ENCODE results near the gene PAM.

Gene PAM

GRCh38 chr5:102737805-102738469, 17.2 kb upstream of the PAM start:
- in situ Hi-C loops (cut with HindIII; ENCODE audit: low sequenced_read_pairs) = no loop called here

GRCh38 chr5:102740515-102740914, 14.6 kb upstream of the PAM start:
- in situ Hi-C loops (cut with HindIII; ENCODE audit: low sequenced_read_pairs) = no loop called here
- no peak for TF ChIP-seq CTCF (IDR thresholded peaks at IDR 0.05; ENCODE audit: low read depth, low read length, missing control alignments)

More at GRCh38 chr5:102737805-102738469, 17.2 kb upstream of the PAM start:
- DNase-seq (ENCODE audit: low read depth) = no peak
- no peak for TF ChIP-seq CTCF (IDR thresholded peaks at IDR 0.05; ENCODE audit: low read depth, low read length, missing control alignments)
- no peak overlapping the region for H3K4me3 ChIP-seq (ENCODE audit: low read depth, low read length)

GRCh38 chr5:102742215-102742614, 12.9 kb upstream of the PAM start:
- no peak for DNase-seq (ENCODE audit: low read depth)
- in situ Hi-C loops (cut with HindIII; ENCODE audit: low sequenced_read_pairs) = no loop called here
- H3K4me3 ChIP-seq (ENCODE audit: low read depth, low read length) = no peak overlapping the region
- no peak for TF ChIP-seq CTCF (IDR thresholded peaks at IDR 0.05; ENCODE audit: low read depth, low read length, missing control alignments)

More at GRCh38 chr5:102740515-102740914, 14.6 kb upstream of the PAM start:
- no peak overlapping the region for H3K4me3 ChIP-seq (ENCODE audit: low read depth, low read length)
- DNase-seq (ENCODE audit: low read depth) = no peak

- in situ Hi-C loops (cut with HindIII; ENCODE audit: low sequenced_read_pairs) = no loop called here
- no peak for TF ChIP-seq CTCF (IDR thresholded peaks at IDR 0.05; ENCODE audit: low read depth, low read length, missing control alignments)
- no peak overlapping the region for H3K4me3 ChIP-seq (ENCODE audit: low read depth, low read length)
- DNase-seq (ENCODE audit: low read depth) = no peak
These were observed 11.2 kb upstream of the PAM start for GRCh38 chr5:102743900-102744299.

GRCh38 chr5:102747386-102748166, 7.5 kb upstream of the PAM start:
- DNase-seq (ENCODE audit: low read depth) = no peak
- H3K4me3 ChIP-seq (ENCODE audit: low read depth, low read length) = no peak overlapping the region
- no peak for TF ChIP-seq CTCF (IDR thresholded peaks at IDR 0.05; ENCODE audit: low read depth, low read length, missing control alignments)
- in situ Hi-C loops (cut with HindIII; ENCODE audit: low sequenced_read_pairs) = no loop called here

GRCh38 chr5:102749416-102750030, 5.6 kb upstream of the PAM start:
- no peak for TF ChIP-seq CTCF (IDR thresholded peaks at IDR 0.05; ENCODE audit: low read depth, low read length, missing control alignments)

More at GRCh38 chr5:102749416-102750030, 5.6 kb upstream of the PAM start:
- no peak overlapping the region for H3K4me3 ChIP-seq (ENCODE audit: low read depth, low read length)
- in situ Hi-C loops (cut with HindIII; ENCODE audit: low sequenced_read_pairs) = no loop called here
- peak; percentile 34 for DNase-seq (ENCODE audit: low read depth)

Data from astrocyte of the cerebellum (primary cell).